HUES48 (cell line): ENCODE results near the gene HPDL.

Source experiments
- H3K27ac ChIP-seq: one replicate; pipeline ENCODE4 v1.7.0; 2013; ENCODE audit warnings: low read depth, low read length, inconsistent platforms
- H3K27me3 ChIP-seq: 2 replicates; pipeline ENCODE4 v1.6.1; 2013; ENCODE audit warnings: mild to moderate bottlenecking, low read length; ENCODE audit not compliant: control insufficient read depth, insufficient read depth
- H3K36me3 ChIP-seq: 2 replicates; pipeline ENCODE4 v1.6.1; 2013; ENCODE audit warnings: low read length; ENCODE audit not compliant: control insufficient read depth, insufficient read depth
- H3K4me1 ChIP-seq: 2 replicates; pipeline ENCODE4 v1.6.1; 2013; ENCODE audit warnings: mild to moderate bottlenecking, low read length; ENCODE audit not compliant: control insufficient read depth, insufficient read depth
- H3K4me3 ChIP-seq: 2 replicates; pipeline ENCODE4 v1.5.1; 2013; ENCODE audit warnings: mild to moderate bottlenecking, low read depth, low read length
- H3K9ac ChIP-seq: 2 replicates; pipeline ENCODE4 v1.6.1; 2013; ENCODE audit warnings: mild to moderate bottlenecking, low read depth, low read length, moderate library complexity
- H3K9me3 ChIP-seq: 2 replicates; pipeline ENCODE4 v1.6.1; 2013; ENCODE audit warnings: low read length; ENCODE audit not compliant: control insufficient read depth, insufficient read depth

The HPDL gene

GRCh38 chr1:45337630-45338325, 11.1 kb downstream of the HPDL start:
- no peaks in the 10 kb centered on the region for H3K27me3 ChIP-seq
- no peak overlapping the region for H3K27ac ChIP-seq
- H3K4me3 ChIP-seq, result no peak overlapping the region
- no peak overlapping the region for H3K9ac ChIP-seq
- H3K4me1 ChIP-seq, result peaks cover 8% of the 10 kb centered on the region
- H3K9me3 ChIP-seq, result no peaks in the 10 kb centered on the region
- H3K36me3 ChIP-seq, result peaks cover 41% of the 10 kb centered on the region

GRCh38 chr1:45339789-45340558, 13.3 kb downstream of the HPDL start, which contains the start of the genes MUTYH and TOE1:
MUTYH (minus strand) TSS chr1:45340440; CDS start chr1:45334505, 5,935 bp downstream.
TOE1 (plus strand) TSS chr1:45340170; CDS start chr1:45340253, 83 bp downstream.
- Histone ChIP-seq H3K9ac (peak within 1 kb of the TSS; percentile 99), H3K4me1 (peaks cover 8% of the 10 kb centered on the region), H3K4me3 (peak within 1 kb of the TSS; percentile 95), H3K27ac (peak within 1 kb of the TSS; percentile 99), H3K36me3 (peaks cover 45% of the 10 kb centered on the region), H3K9me3 (no peaks in the 10 kb centered on the region), H3K27me3 (no peaks in the 10 kb centered on the region)

- H3K36me3 ChIP-seq, result peaks cover 52% of the 10 kb centered on the region
- H3K27me3 ChIP-seq, result no peaks in the 10 kb centered on the region
- peak overlapping the region; percentile 99 for H3K27ac ChIP-seq
- H3K4me1 ChIP-seq, result peaks cover 8% of the 10 kb centered on the region
- no peaks in the 10 kb centered on the region for H3K9me3 ChIP-seq
- peak overlapping the region; percentile 99 for H3K9ac ChIP-seq
- peak overlapping the region; percentile 95 for H3K4me3 ChIP-seq
Observed at GRCh38 chr1:45340816-45341466, 14.2 kb downstream of the HPDL start.

- no peaks in the 10 kb centered on the region for H3K9me3 ChIP-seq
- H3K4me1 ChIP-seq, result peaks cover 6% of the 10 kb centered on the region
- peaks cover 51% of the 10 kb centered on the region for H3K36me3 ChIP-seq
Observed at GRCh38 chr1:45344499-45344898, 17.8 kb downstream of the HPDL start.

GRCh38 chr1:45345014-45345413, 18.3 kb downstream of the HPDL start:
- Histone ChIP-seq H3K9me3 (no peaks in the 10 kb centered on the region), H3K4me3 (no peak overlapping the region), H3K4me1 (peaks cover 6% of the 10 kb centered on the region), H3K27me3 (no peaks in the 10 kb centered on the region), H3K27ac (no peak overlapping the region), H3K36me3 (peaks cover 51% of the 10 kb centered on the region), H3K9ac (no peak overlapping the region)

More at GRCh38 chr1:45344499-45344898, 17.8 kb downstream of the HPDL start:
- Histone ChIP-seq H3K27me3 (no peaks in the 10 kb centered on the region), H3K27ac (no peak overlapping the region), H3K9ac (no peak overlapping the region), H3K4me3 (no peak overlapping the region)

GRCh38 chr1:45346473-45346872, 19.8 kb downstream of the HPDL start:
- Histone ChIP-seq H3K9me3 (no peaks in the 10 kb centered on the region), H3K4me3 (no peak overlapping the region), H3K27ac (no peak overlapping the region), H3K4me1 (no peaks in the 10 kb centered on the region), H3K27me3 (no peaks in the 10 kb centered on the region), H3K36me3 (peaks cover 45% of the 10 kb centered on the region), H3K9ac (no peak overlapping the region)

- Histone ChIP-seq H3K4me1 (no peaks in the 10 kb centered on the region), H3K27ac (no peak overlapping the region), H3K9me3 (no peaks in the 10 kb centered on the region), H3K27me3 (no peaks in the 10 kb centered on the region), H3K36me3 (peaks cover 29% of the 10 kb centered on the region), H3K4me3 (no peak overlapping the region), H3K9ac (no peak overlapping the region)
Observed at GRCh38 chr1:45348020-45348419, 21.3 kb downstream of the HPDL start.

GRCh38 chr1:45348609-45348965, 21.9 kb downstream of the HPDL start:
- H3K4me3 ChIP-seq, result no peak overlapping the region
- no peaks in the 10 kb centered on the region for H3K4me1 ChIP-seq
- H3K27ac ChIP-seq, result no peak overlapping the region
- no peaks in the 10 kb centered on the region for H3K9me3 ChIP-seq
- H3K27me3 ChIP-seq, result no peaks in the 10 kb centered on the region
- H3K36me3 ChIP-seq, result peaks cover 24% of the 10 kb centered on the region
- no peak overlapping the region for H3K9ac ChIP-seq

GRCh38 chr1:45348966-45349677, 22.4 kb downstream of the HPDL start:
- H3K27ac ChIP-seq, result no peak overlapping the region
- H3K27me3 ChIP-seq, result no peaks in the 10 kb centered on the region
- H3K4me1 ChIP-seq, result no peaks in the 10 kb centered on the region
- H3K4me3 ChIP-seq, result no peak overlapping the region
- H3K9me3 ChIP-seq, result no peaks in the 10 kb centered on the region
- peaks cover 24% of the 10 kb centered on the region for H3K36me3 ChIP-seq
- H3K9ac ChIP-seq, result no peak overlapping the region

- no peak overlapping the region for H3K9ac ChIP-seq
- H3K4me1 ChIP-seq, result no peaks in the 10 kb centered on the region
- peaks cover 8% of the 10 kb centered on the region; the same call in 1 of the 2 replicates for H3K36me3 ChIP-seq
- H3K9me3 ChIP-seq, result no peaks in the 10 kb centered on the region
- H3K27ac ChIP-seq, result no peak overlapping the region
- no peak overlapping the region for H3K4me3 ChIP-seq
- H3K27me3 ChIP-seq, result no peaks in the 10 kb centered on the region
Observed at GRCh38 chr1:45351508-45351907, 24.8 kb downstream of the HPDL start.
